ENCODE measurements around the gene SRM.
"Not testable (repeated sequence)": the region's sequence is repeated elsewhere in the genome, so short reads cannot be mapped to it uniquely, and the experiment has no call there.

Gene SRM

GRCh38 chr1:11063937-11064537 is 4.2 kb upstream of the SRM start:
- DNase-seq = not testable (repeated sequence)

- peak; percentile 64 for DNase-seq
Observed at GRCh38 chr1:11062965-11063401, 3.2 kb upstream of the SRM start.

- DNase-seq = peak; percentile 33
Observed at GRCh38 chr1:11061652-11062365, 2.0 kb upstream of the SRM start.

GRCh38 chr1:11059155-11059967 is 457 bp downstream of the SRM start:
- no peak for DNase-seq

DNA sequence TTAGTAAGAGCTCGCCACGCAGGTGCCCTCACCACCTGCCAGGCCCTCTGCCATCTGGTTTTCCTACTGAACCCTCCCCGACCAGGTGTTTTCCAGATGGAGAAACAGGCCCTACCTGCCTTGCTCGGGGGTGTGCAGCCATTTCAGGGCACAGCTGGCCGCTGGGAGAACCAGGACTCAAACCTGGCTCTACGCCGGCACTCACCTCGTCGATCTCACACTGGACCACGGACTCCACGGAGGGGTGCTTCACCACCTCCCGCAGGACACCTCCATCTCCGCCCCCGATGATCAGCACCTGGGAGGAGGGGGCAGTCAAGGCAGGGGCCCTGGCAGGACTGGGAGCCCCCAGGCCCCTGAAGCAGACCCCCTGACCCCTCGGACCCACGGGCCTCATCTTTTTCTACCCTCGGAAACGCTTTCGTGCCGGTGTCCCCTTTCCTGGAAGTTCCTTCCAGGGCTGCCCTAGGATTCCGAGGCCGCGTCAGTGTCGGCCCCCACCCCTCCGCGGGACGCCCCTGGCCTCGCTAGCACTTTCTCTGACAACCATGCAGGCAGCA is 1.1 kb downstream of the SRM start:
- no peak for DNase-seq

- DNase-seq = no peak
Observed at GRCh38 chr1:11058026-11058425, 1.8 kb downstream of the SRM start.

- no peak for DNase-seq
Observed at GRCh38 chr1:11057477-11057876, 2.3 kb downstream of the SRM start.

- DNase-seq = no peak
Observed at GRCh38 chr1:11056504-11056903, 3.3 kb downstream of the SRM start.

GRCh38 chr1:11055676-11056075 is 4.1 kb downstream of the SRM start:
- no peak for DNase-seq

DNA sequence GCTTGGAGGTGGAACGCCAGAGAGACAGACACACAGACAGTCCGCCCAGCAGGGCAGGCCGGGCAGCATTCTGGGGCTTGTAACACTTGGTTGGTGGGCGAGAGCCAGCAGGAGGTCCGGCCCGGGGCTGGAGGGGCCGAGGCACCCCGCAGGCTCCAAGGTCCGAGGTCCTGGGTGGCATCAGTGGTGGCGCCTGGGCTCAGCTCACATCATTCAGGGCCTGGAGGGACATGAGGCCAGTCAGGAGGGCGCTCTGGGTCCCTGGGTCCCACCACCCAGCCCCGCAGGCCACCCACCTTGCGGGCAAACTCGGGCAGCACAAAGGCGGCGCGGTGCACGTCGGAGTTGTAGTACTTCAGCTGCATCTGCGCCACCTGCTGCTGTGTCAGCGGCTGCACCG is 5.2 kb downstream of the SRM start:
- DNase-seq = no peak

DNA sequence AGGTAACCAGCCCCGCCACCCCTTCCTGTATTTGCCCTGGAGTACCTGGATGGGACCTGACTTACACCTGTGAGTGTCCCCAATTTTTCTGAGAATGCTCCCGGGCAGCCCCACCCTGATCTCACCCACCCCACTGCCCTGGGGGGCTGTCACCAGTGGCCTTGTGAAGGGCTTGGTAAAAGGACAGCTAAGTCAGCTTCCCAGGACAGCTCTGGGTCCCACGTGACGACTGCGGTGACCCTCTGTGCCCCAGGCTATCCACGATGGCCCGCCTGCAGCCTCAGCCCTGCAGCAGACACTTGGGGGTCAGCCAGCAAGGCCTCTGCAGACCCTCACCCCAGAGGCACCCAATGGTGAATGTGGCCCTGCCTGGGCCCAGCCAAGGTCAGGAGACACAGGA is 5.6 kb downstream of the SRM start:
- no peak for DNase-seq

- DNase-seq = no peak
Observed at GRCh38 chr1:11053758-11054137, 6.1 kb downstream of the SRM start.

DNA sequence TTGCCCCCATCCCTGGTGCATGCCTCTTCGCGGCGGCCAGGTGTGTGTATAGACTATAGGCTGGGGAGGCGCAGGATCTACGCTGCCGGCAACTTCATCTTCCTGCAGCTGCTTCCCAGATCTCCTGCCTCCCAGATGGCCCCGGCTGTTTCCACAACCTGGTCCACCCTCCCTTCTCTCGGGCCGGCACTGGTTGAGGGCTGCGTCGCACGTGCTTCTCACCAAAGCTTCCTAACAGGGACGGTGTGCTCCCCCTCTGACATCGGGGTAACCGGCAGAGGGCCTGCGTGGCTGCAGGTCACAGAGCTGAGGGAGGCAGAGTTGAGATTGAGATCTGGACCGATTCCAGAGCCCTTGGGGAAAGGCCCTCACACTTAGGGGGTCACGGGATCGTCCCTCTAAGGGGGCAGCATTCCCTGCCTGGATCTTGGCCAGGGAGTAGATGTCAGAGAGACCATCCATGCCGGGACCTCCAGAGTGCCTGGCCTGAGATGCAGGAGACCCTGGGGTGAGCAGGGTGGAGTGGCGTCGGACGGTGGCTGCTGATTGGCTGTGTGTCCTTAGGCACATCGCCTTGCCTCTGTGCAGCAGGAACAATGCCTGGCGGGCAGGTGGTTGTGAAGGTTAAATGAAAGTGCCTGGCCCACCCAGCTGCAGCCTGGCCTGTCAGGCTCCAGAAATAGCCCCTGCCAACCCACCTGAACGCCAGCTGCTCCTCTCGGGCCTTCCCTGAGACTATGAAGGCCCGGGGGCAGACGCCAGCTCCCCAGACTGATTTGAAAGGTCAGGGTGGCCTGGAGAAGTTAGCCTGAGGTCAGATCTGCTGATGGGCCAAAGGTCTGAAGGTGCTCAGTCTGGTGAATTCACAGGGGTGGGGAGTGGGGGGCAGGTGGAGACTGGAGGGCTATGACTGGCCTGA is 6.7 kb downstream of the SRM start:
- no peak for DNase-seq

GRCh38 chr1:11051781-11052511 is 7.9 kb downstream of the SRM start:
- no peak for DNase-seq

- not testable (repeated sequence) for DNase-seq
Observed at GRCh38 chr1:11051121-11051520, 8.7 kb downstream of the SRM start.

DNA sequence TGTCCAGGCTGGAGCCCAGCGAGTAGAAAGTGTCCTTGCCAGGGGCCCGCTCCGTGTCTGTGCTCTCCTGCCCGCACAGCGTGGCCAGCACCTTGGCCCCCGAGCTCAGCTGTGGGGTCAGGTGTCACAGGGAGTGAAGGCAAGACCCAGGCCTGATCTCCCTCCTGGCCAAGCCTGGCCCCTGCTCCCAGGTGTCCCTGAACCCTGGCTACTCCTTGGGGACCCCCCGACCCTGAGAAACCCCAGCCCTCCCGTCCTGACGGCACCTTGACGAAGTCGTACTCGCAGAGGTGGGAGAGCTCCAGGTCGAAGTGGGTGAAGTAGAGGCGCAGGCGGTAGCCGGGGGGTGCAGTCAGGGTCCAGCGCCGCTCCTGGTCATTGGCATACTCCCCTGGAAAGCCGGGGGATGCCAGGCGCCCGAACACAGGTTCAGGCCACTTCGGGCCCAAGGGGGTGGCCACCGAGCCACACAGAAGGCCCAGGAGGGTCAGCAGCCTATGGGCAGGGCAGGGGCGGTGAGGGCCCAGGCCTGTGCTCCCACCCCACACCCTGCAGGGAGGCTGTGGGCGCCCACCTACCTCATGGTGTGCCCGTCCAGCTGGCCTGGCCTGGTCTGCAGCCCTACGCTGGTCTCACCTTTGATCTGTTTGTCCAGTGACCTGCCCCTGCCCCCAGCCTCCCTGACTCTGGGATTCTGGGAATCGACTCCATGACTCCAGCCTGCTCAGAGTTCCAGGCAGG is 13.0 kb downstream of the SRM start, which contains the start of gene MASP2:
Gene MASP2 (minus strand): TSS at position 615 of the 741 bp plus-strand sequence. CDS start 32 bp downstream, at position 583.
- DNase-seq = peak; percentile 55

- DNase-seq = no peak
Observed at GRCh38 chr1:11046270-11046566, 13.6 kb downstream of the SRM start.

DNA sequence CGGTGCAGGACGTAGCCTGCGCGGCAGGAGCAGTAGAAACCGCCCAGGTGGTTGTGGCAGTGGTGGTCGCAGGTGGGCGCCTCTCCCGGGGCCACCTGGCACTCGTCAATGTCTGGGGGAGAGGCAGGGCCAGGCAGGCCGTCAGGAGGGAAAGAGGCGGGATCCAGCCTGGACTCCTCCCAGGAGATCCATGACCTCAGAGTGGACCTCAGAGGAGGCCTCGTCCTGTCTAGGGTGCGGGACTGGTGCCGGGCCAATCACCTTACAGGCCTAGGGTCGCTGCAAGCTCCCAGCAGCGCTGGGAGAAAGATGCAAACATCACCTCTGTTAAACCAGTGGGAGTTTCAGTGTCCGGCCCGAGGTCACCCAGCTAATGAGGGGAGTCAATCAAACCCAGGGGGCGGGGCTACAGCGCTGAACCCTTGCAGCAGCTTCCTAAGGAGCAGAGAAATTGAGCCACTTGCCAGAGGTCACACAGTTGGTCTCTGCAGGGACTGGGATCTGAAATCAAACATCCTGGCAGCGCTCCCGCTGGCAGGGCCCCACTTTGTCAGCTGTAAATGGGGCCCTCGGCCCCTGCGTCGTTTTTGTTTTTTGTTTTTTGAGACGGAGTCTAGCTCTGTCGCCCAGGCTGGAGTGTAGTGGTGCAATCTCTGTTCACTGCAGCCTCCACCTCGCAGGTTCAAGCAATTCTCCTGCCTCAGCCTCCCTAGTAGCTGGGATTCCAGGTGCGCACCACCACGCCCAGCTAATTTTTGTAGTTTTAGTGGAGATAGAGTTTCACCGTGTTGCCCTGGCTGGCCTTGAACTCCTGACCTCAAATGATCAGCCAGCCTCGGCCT is 14.2 kb downstream of the SRM start:
- DNase-seq = peak; percentile 59

GRCh38 chr1:11044849-11045427 is 14.9 kb downstream of the SRM start:
- peak; percentile 34 for DNase-seq

Data from activated effector memory CD4-positive, alpha-beta T cell treated with anti-CD3 and anti-CD28 coated beads, Interleukin-2, amount 50 U/mL, for 16 hours (primary cell).